ENCODE data around the gene SNAPC3. TPM values are rescaled to one million over a fixed set of nuclear protein-coding genes. Genes with fewer than 3 reads are reported as not detected.

The SNAPC3 gene
- total RNA-seq, 1 experiment from 2014 or later, result 26.1 TPM

- TF ChIP-seq REST (IDR thresholded peaks at IDR 0.05; ENCODE audit: low read depth), result no peak
- TF ChIP-seq TCF7L2 (IDR thresholded peaks at IDR 0.05; ENCODE audit: borderline replicate concordance, extremely low read depth, insufficient read depth, insufficient read length), result no peak
- TF ChIP-seq CTCF (IDR thresholded peaks at IDR 0.05 in 2 of 3, conservative IDR thresholded peaks at IDR 0.05 in 1 of 3; ENCODE audit: borderline replicate concordance in 1 of 3, insufficient read depth in 1 of 3, low read depth in 2 of 3, low read length in 2 of 3), result no peak
These were observed 31.3 kb downstream of the SNAPC3 start (continued) for GRCh38 chr9:15453956-15454355.

- no peaks in the 10 kb centered on the region for H3K9me3 ChIP-seq (ENCODE audit: control insufficient read depth in 1 of 2, insufficient read depth in 1 of 2, low read depth in 1 of 2, low read length in 2 of 2)
- H3K27me3 ChIP-seq (ENCODE audit: insufficient read depth, low read length), result no peaks in the 10 kb centered on the region
- no peak overlapping the region for H3K4me3 ChIP-seq (replicated peaks in 1 of 2; ENCODE audit: low read depth in 1 of 2, low read length in 2 of 2)
- no peaks in the 10 kb centered on the region for H3K9me2 ChIP-seq (ENCODE audit: insufficient read depth)
- H3K4me1 ChIP-seq (ENCODE audit: control insufficient read depth in 1 of 2, insufficient read depth in 2 of 2, low read length in 2 of 2), result no peaks in the 10 kb centered on the region
- H4K20me1 ChIP-seq (ENCODE audit: insufficient read depth), result no peaks in the 10 kb centered on the region
- POLR2A ChIA-PET, result no interaction called here
- CTCF ChIA-PET, result no interaction called here
- H3K27ac ChIP-seq (ENCODE audit: low read depth, low read length), result no peak overlapping the region
- H2AFZ ChIP-seq (ENCODE audit: low read depth, low read length, poor library complexity, severe bottlenecking), result no peak overlapping the region
- intact Hi-C loops (cut with micrococcal nuclease), result no loop called here
- RAD21 ChIA-PET (ENCODE audit: low non-redundant PET in 1 of 2, low total read pairs in 2 of 2, uncharacterized antibody in 2 of 2, unreplicated experiment in 2 of 2), result no interaction called here
- peaks cover 15 to 53% of the 10 kb centered on the region in 2 experiments for H3K36me3 ChIP-seq (ENCODE audit: control insufficient read depth in 1 of 2, insufficient read depth in 2 of 2, low read length in 2 of 2)
- TF ChIP-seq CEBPB (IDR thresholded peaks at IDR 0.05; ENCODE audit: low read depth), result no peak
- TF ChIP-seq SRF (IDR thresholded peaks at IDR 0.05; ENCODE audit: low read depth), result no peak
- no peak for TF ChIP-seq ZBTB33 (IDR thresholded peaks at IDR 0.05; ENCODE audit: extremely low read depth, insufficient replicate concordance, low read length)
- no peaks in the 10 kb centered on the region for H3K79me2 ChIP-seq (ENCODE audit: insufficient read depth, low read length)
- no TSS peak for BruUV-seq (replicated peaks)
- ATAC-seq (no peak), DNase-seq (ENCODE audit: low read depth, low spot score) (no peak)
- no peak overlapping the region for H3K4me2 ChIP-seq (ENCODE audit: low read length)
- H3K9ac ChIP-seq (ENCODE audit: low read length), result no peak overlapping the region
These were observed 38.4 kb downstream of the SNAPC3 start for GRCh38 chr9:15461056-15461455.
